Immature natural killer cell (primary cell): ENCODE data around the gene ITGA11. TPM values are rescaled to one million over a fixed set of nuclear protein-coding genes. Genes with fewer than 3 reads are reported as not detected.

Experiments
- DNase-seq, 3 donors: peaks; one replicate each; pipeline ENCODE4 v3.0.0; 2022; ENCODE audit warnings: mixed read lengths in 1 of 3
- H3K27ac Mint-ChIP-seq, 6 donors: one replicate each; pipeline ENCODE4 v1.8.0; 2020; ENCODE audit warnings: mixed read lengths in 6 of 6, mild to moderate bottlenecking in 5 of 6, inconsistent platforms in 4 of 6, moderate library complexity in 3 of 6
- H3K27me3 Mint-ChIP-seq, 3 donors: one replicate each; pipeline ENCODE4 v1.8.0; 2020 to 2021; ENCODE audit warnings: low read depth in 3 of 3, mild to moderate bottlenecking in 3 of 3, mixed read lengths in 3 of 3, moderate library complexity in 3 of 3, inconsistent platforms in 1 of 3
- H3K36me3 Mint-ChIP-seq, 3 donors: one replicate each; pipeline ENCODE4 v1.8.0; 2020; ENCODE audit warnings: mixed read lengths in 3 of 3, inconsistent platforms in 2 of 3, mild to moderate bottlenecking in 2 of 3
- H3K4me1 Mint-ChIP-seq, 2 donors: one replicate each; pipeline ENCODE4 v1.8.0; 2020; ENCODE audit warnings: inconsistent platforms in 2 of 2, mild to moderate bottlenecking in 2 of 2, mixed read lengths in 2 of 2, moderate library complexity in 1 of 2
- H3K4me3 Mint-ChIP-seq, 5 donors: one replicate each; pipeline ENCODE4 v1.8.0; 2020; ENCODE audit warnings: mild to moderate bottlenecking in 5 of 5, mixed read lengths in 5 of 5, inconsistent platforms in 3 of 5, moderate library complexity in 3 of 5
- H3K9me3 Mint-ChIP-seq, 6 donors: one replicate each; pipeline ENCODE4 v1.8.0; 2020; ENCODE audit warnings: mild to moderate bottlenecking in 6 of 6, mixed read lengths in 6 of 6, inconsistent platforms in 4 of 6, moderate library complexity in 3 of 6
- polyA plus RNA-seq, 3 donors: library from polyadenylated mRNA; unstranded; fragments of 300-500 nt; fragmentation: Illumina TruSeq; gene quantifications; one replicate each; pipeline ENCODE4 v1.2.3, GENCODE V29; 2021

ITGA11 gene
- polyA plus RNA-seq, 3 donors from 2014 or later: not detected

- no peaks in the 10 kb centered on the region for H3K36me3 Mint-ChIP-seq
- no peaks in the 10 kb centered on the region for H3K9me3 Mint-ChIP-seq
- no peak overlapping the region for H3K4me3 Mint-ChIP-seq
- H3K27me3 Mint-ChIP-seq: peaks cover 0 to 9% (median 2%) of the 10 kb centered on the region in 3 donors
- no peak overlapping the region for H3K27ac Mint-ChIP-seq
- DNase-seq: no peak
- H3K4me1 Mint-ChIP-seq: no peaks in the 10 kb centered on the region
Measured at GRCh38 chr15:68354923-68355322, 77.0 kb downstream of the ITGA11 start.

- Mint-ChIP-seq H3K4me3 (no peak overlapping the region), H3K9me3 (no peaks in the 10 kb centered on the region), H3K36me3 (no peaks in the 10 kb centered on the region), H3K4me1 (no peaks in the 10 kb centered on the region), H3K27me3 (peaks cover 0 to 9% (median 2%) of the 10 kb centered on the region in 3 donors), H3K27ac (no peak overlapping the region)
- no peak for DNase-seq
Measured at GRCh38 chr15:68354268-68354667, 77.7 kb downstream of the ITGA11 start.

- no peak overlapping the region for H3K4me3 Mint-ChIP-seq
- no peak for DNase-seq
- no peak overlapping the region for H3K27ac Mint-ChIP-seq
- no peaks in the 10 kb centered on the region for H3K4me1 Mint-ChIP-seq
- H3K9me3 Mint-ChIP-seq: no peaks in the 10 kb centered on the region
- peaks cover 0 to 9% (median 2%) of the 10 kb centered on the region in 3 donors for H3K27me3 Mint-ChIP-seq
- H3K36me3 Mint-ChIP-seq: no peaks in the 10 kb centered on the region
Measured at GRCh38 chr15:68353421-68354135, 78.4 kb downstream of the ITGA11 start.

- no peak for DNase-seq
- H3K9me3 Mint-ChIP-seq: no peaks in the 10 kb centered on the region
- H3K4me1 Mint-ChIP-seq: no peaks in the 10 kb centered on the region
- H3K27ac Mint-ChIP-seq: no peak overlapping the region
- peaks cover 0 to 7% (median 2%) of the 10 kb centered on the region in 3 donors for H3K27me3 Mint-ChIP-seq
- no peak overlapping the region for H3K4me3 Mint-ChIP-seq
- H3K36me3 Mint-ChIP-seq: no peaks in the 10 kb centered on the region
Measured at GRCh38 chr15:68352401-68353062, 79.4 kb downstream of the ITGA11 start.

GRCh38 chr15:68349151-68349550 lies 82.8 kb downstream of the ITGA11 start:
- no peak for DNase-seq
- Mint-ChIP-seq H3K27ac (no peak overlapping the region), H3K4me1 (no peaks in the 10 kb centered on the region), H3K9me3 (no peaks in the 10 kb centered on the region), H3K4me3 (no peak overlapping the region), H3K36me3 (no peaks in the 10 kb centered on the region), H3K27me3 (peaks cover 2 to 4% (median 2%) of the 10 kb centered on the region in 3 donors)

GRCh38 chr15:68348606-68349005 lies 83.4 kb downstream of the ITGA11 start:
- Mint-ChIP-seq H3K27me3 (peaks cover 2 to 4% (median 2%) of the 10 kb centered on the region in 3 donors), H3K27ac (peak overlapping the region in 1 of 6 donors; percentile 55), H3K36me3 (no peaks in the 10 kb centered on the region), H3K4me1 (no peaks in the 10 kb centered on the region), H3K9me3 (no peaks in the 10 kb centered on the region), H3K4me3 (no peak overlapping the region)
- DNase-seq: no peak

GRCh38 chr15:68348081-68348480 lies 83.9 kb downstream of the ITGA11 start:
- H3K36me3 Mint-ChIP-seq: no peaks in the 10 kb centered on the region
- H3K27me3 Mint-ChIP-seq: peaks cover 2 to 4% (median 2%) of the 10 kb centered on the region in 3 donors
- H3K4me1 Mint-ChIP-seq: no peaks in the 10 kb centered on the region
- no peaks in the 10 kb centered on the region for H3K9me3 Mint-ChIP-seq
- no peak overlapping the region for H3K4me3 Mint-ChIP-seq
- DNase-seq: no peak
- no peak overlapping the region for H3K27ac Mint-ChIP-seq

GRCh38 chr15:68347392-68347791 lies 84.6 kb downstream of the ITGA11 start:
- Mint-ChIP-seq H3K4me3 (no peak overlapping the region), H3K36me3 (no peaks in the 10 kb centered on the region), H3K4me1 (no peaks in the 10 kb centered on the region), H3K9me3 (no peaks in the 10 kb centered on the region), H3K27ac (no peak overlapping the region), H3K27me3 (peaks cover 2 to 4% (median 2%) of the 10 kb centered on the region in 3 donors)
- DNase-seq: no peak

- Mint-ChIP-seq H3K36me3 (no peaks in the 10 kb centered on the region), H3K9me3 (no peaks in the 10 kb centered on the region), H3K4me3 (no peak overlapping the region)
Measured at GRCh38 chr15:68346979-68347378, 85.0 kb downstream of the ITGA11 start.

GRCh38 chr15:68345481-68345880 lies 86.5 kb downstream of the ITGA11 start:
- H3K9me3 Mint-ChIP-seq: no peaks in the 10 kb centered on the region
- H3K4me3 Mint-ChIP-seq: no peak overlapping the region
- H3K36me3 Mint-ChIP-seq: no peaks in the 10 kb centered on the region
- DNase-seq: no peak
- H3K4me1 Mint-ChIP-seq: no peaks in the 10 kb centered on the region
- H3K27me3 Mint-ChIP-seq: peaks cover 2% of the 10 kb centered on the region in 3 donors
- H3K27ac Mint-ChIP-seq: no peak overlapping the region

More at GRCh38 chr15:68346979-68347378, 85.0 kb downstream of the ITGA11 start:
- Mint-ChIP-seq H3K27ac (no peak overlapping the region), H3K27me3 (peaks cover 2 to 4% (median 2%) of the 10 kb centered on the region in 3 donors), H3K4me1 (no peaks in the 10 kb centered on the region)
- no peak for DNase-seq

- no peak for DNase-seq
- Mint-ChIP-seq H3K9me3 (no peaks in the 10 kb centered on the region), H3K36me3 (no peaks in the 10 kb centered on the region), H3K27ac (no peak overlapping the region), H3K4me1 (no peaks in the 10 kb centered on the region), H3K27me3 (peaks cover 2% of the 10 kb centered on the region in 3 donors), H3K4me3 (no peak overlapping the region)
Measured at GRCh38 chr15:68344600-68344999, 87.4 kb downstream of the ITGA11 start.

- H3K27ac Mint-ChIP-seq: no peak overlapping the region
- H3K4me3 Mint-ChIP-seq: no peak overlapping the region
- H3K27me3 Mint-ChIP-seq: peaks cover 2% of the 10 kb centered on the region in 3 donors
- no peaks in the 10 kb centered on the region for H3K9me3 Mint-ChIP-seq
- H3K4me1 Mint-ChIP-seq: no peaks in the 10 kb centered on the region
- no peak for DNase-seq
- no peaks in the 10 kb centered on the region for H3K36me3 Mint-ChIP-seq
Measured at GRCh38 chr15:68343579-68344225, 88.3 kb downstream of the ITGA11 start.

- H3K36me3 Mint-ChIP-seq: no peaks in the 10 kb centered on the region
- H3K9me3 Mint-ChIP-seq: no peaks in the 10 kb centered on the region
- no peak for DNase-seq
- peaks cover 0 to 2% (median 2%) of the 10 kb centered on the region in 3 donors for H3K27me3 Mint-ChIP-seq
- H3K27ac Mint-ChIP-seq: no peak overlapping the region
- H3K4me1 Mint-ChIP-seq: no peaks in the 10 kb centered on the region
- H3K4me3 Mint-ChIP-seq: no peak overlapping the region
Measured at GRCh38 chr15:68341760-68342725, 89.9 kb downstream of the ITGA11 start.
